NT2/D1 (cell line): Measurements from ENCODE around the gene MADCAM1.

ENCODE experiments used
- YY1 ChIP-seq: IDR thresholded peaks from 2 replicates; pipeline ENCODE4 v1.6.1; 2011; ENCODE audit not compliant: insufficient read length, insufficient read depth
- ZNF274 ChIP-seq: IDR thresholded peaks from 2 replicates; pipeline ENCODE4 v1.6.1; 2011; ENCODE audit warnings: mild to moderate bottlenecking, low read depth, low read length

DNA sequence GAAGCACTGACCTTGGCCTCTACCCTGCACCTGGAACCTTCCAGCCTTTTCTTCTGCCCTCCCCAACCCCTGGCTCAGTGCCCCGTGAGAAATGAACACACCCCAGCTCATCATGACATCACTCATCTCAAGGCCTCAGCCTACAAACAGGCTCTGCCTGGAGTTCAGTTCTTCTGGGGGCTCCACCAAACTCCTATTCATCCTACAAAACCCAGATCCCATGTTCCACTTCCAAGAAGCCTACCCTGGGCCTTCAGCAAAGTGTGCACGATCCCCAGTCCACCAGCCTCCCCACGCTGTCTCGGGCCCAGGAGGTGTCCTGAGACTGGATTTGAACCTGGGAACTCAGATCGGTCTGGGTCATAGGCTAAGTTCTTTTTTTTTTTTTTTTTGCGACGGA lies 26.5 kb upstream of the MADCAM1 start:
- TF ChIP-seq YY1: no peak
- no peak for TF ChIP-seq ZNF274
